Neuron (in vitro differentiated cells): ENCODE data around the gene PLA2G2F.

Source experiments
- H2AFZ ChIP-seq: one replicate; pipeline ENCODE4 v1.6.1; 2013; ENCODE audit warnings: low read depth, mild to moderate bottlenecking, inconsistent platforms, low read length, moderate library complexity
- H3K27me3 ChIP-seq: one replicate; pipeline ENCODE4 v1.6.1; 2013; ENCODE audit warnings: low read length; ENCODE audit not compliant: insufficient read depth
- H3K36me3 ChIP-seq: one replicate; pipeline ENCODE4 v1.6.1; 2013; ENCODE audit warnings: low read length; ENCODE audit not compliant: insufficient read depth
- H3K4me1 ChIP-seq: one replicate; pipeline ENCODE4 v1.6.1; 2013; ENCODE audit warnings: low read length; ENCODE audit not compliant: insufficient read depth
- H3K4me3 ChIP-seq: 2 replicates; pipeline ENCODE4 v1.5.1; 2013; ENCODE audit warnings: mild to moderate bottlenecking, low read length, moderate library complexity
- H3K9me3 ChIP-seq: one replicate; pipeline ENCODE4 v1.6.1; 2013; ENCODE audit warnings: low read length

PLA2G2F gene

GRCh38 chr1:20107351-20107750, 31.8 kb upstream of the PLA2G2F start:
- peaks cover 30% of the 10 kb centered on the region for H3K4me1 ChIP-seq
- H3K36me3 ChIP-seq: no peaks in the 10 kb centered on the region
- H2AFZ ChIP-seq: no peak overlapping the region
- H3K4me3 ChIP-seq: no peak overlapping the region
- no peaks in the 10 kb centered on the region for H3K9me3 ChIP-seq
- H3K27me3 ChIP-seq: no peaks in the 10 kb centered on the region

- H3K36me3 ChIP-seq: no peaks in the 10 kb centered on the region
- H2AFZ ChIP-seq: no peak overlapping the region
- no peaks in the 10 kb centered on the region for H3K9me3 ChIP-seq
- H3K4me1 ChIP-seq: peaks cover 30% of the 10 kb centered on the region
- H3K4me3 ChIP-seq: no peak overlapping the region
- H3K27me3 ChIP-seq: no peaks in the 10 kb centered on the region
Observed at GRCh38 chr1:20107796-20108195, 31.3 kb upstream of the PLA2G2F start.

- Histone ChIP-seq H2AFZ (no peak overlapping the region), H3K36me3 (no peaks in the 10 kb centered on the region), H3K27me3 (no peaks in the 10 kb centered on the region), H3K4me3 (no peak overlapping the region), H3K4me1 (peaks cover 30% of the 10 kb centered on the region), H3K9me3 (no peaks in the 10 kb centered on the region)
Observed at GRCh38 chr1:20108366-20109123, 30.6 kb upstream of the PLA2G2F start.

GRCh38 chr1:20109223-20109856, 29.8 kb upstream of the PLA2G2F start:
- Histone ChIP-seq H3K36me3 (no peaks in the 10 kb centered on the region), H3K4me3 (no peak overlapping the region), H3K9me3 (no peaks in the 10 kb centered on the region), H3K4me1 (peaks cover 30% of the 10 kb centered on the region), H2AFZ (no peak overlapping the region), H3K27me3 (no peaks in the 10 kb centered on the region)

GRCh38 chr1:20110679-20111078, 28.4 kb upstream of the PLA2G2F start:
- no peaks in the 10 kb centered on the region for H3K27me3 ChIP-seq
- H3K4me1 ChIP-seq: peaks cover 30% of the 10 kb centered on the region
- H3K36me3 ChIP-seq: no peaks in the 10 kb centered on the region

GRCh38 chr1:20111452-20111851, 27.7 kb upstream of the PLA2G2F start:
- H3K4me1 ChIP-seq: peaks cover 29% of the 10 kb centered on the region
- no peak overlapping the region for H2AFZ ChIP-seq
- no peak overlapping the region for H3K4me3 ChIP-seq
- no peaks in the 10 kb centered on the region for H3K27me3 ChIP-seq
- no peaks in the 10 kb centered on the region for H3K9me3 ChIP-seq
- no peaks in the 10 kb centered on the region for H3K36me3 ChIP-seq

More at GRCh38 chr1:20110679-20111078, 28.4 kb upstream of the PLA2G2F start:
- Histone ChIP-seq H2AFZ (no peak overlapping the region), H3K4me3 (no peak overlapping the region), H3K9me3 (no peaks in the 10 kb centered on the region)

GRCh38 chr1:20112279-20113000, 26.7 kb upstream of the PLA2G2F start:
- Histone ChIP-seq H3K4me3 (no peak overlapping the region), H3K4me1 (peaks cover 22% of the 10 kb centered on the region), H3K9me3 (no peaks in the 10 kb centered on the region), H3K27me3 (no peaks in the 10 kb centered on the region), H3K36me3 (no peaks in the 10 kb centered on the region), H2AFZ (no peak overlapping the region)

GRCh38 chr1:20114021-20114648, 25.0 kb upstream of the PLA2G2F start:
- no peaks in the 10 kb centered on the region for H3K36me3 ChIP-seq
- H3K9me3 ChIP-seq: no peaks in the 10 kb centered on the region
- no peak overlapping the region for H3K4me3 ChIP-seq
- no peaks in the 10 kb centered on the region for H3K27me3 ChIP-seq
- peaks cover 7% of the 10 kb centered on the region for H3K4me1 ChIP-seq
- H2AFZ ChIP-seq: no peak overlapping the region

GRCh38 chr1:20115479-20115878, 23.6 kb upstream of the PLA2G2F start:
- Histone ChIP-seq H3K36me3 (no peaks in the 10 kb centered on the region), H2AFZ (no peak overlapping the region), H3K27me3 (no peaks in the 10 kb centered on the region), H3K4me3 (no peak overlapping the region), H3K9me3 (no peaks in the 10 kb centered on the region), H3K4me1 (no peaks in the 10 kb centered on the region)

GRCh38 chr1:20115916-20116315, 23.2 kb upstream of the PLA2G2F start:
- no peaks in the 10 kb centered on the region for H3K36me3 ChIP-seq
- no peak overlapping the region for H2AFZ ChIP-seq
- no peaks in the 10 kb centered on the region for H3K27me3 ChIP-seq
- no peaks in the 10 kb centered on the region for H3K9me3 ChIP-seq
- no peak overlapping the region for H3K4me3 ChIP-seq
- no peaks in the 10 kb centered on the region for H3K4me1 ChIP-seq

GRCh38 chr1:20117236-20117635, 21.9 kb upstream of the PLA2G2F start:
- Histone ChIP-seq H3K27me3 (no peaks in the 10 kb centered on the region), H2AFZ (no peak overlapping the region), H3K36me3 (no peaks in the 10 kb centered on the region), H3K4me1 (no peaks in the 10 kb centered on the region), H3K4me3 (no peak overlapping the region), H3K9me3 (no peaks in the 10 kb centered on the region)

- Histone ChIP-seq H3K27me3 (no peaks in the 10 kb centered on the region), H3K4me1 (peaks cover 3% of the 10 kb centered on the region), H2AFZ (no peak within 1 kb of the TSS), H3K36me3 (no peaks in the 10 kb centered on the region), H3K4me3 (no peak within 1 kb of the TSS), H3K9me3 (no peaks in the 10 kb centered on the region)
Observed at GRCh38 chr1:20119347-20119746, 19.8 kb upstream of the PLA2G2F start, which contains the start of gene PLA2G2D. PLA2G2D (minus strand) TSS chr1:20119536; CDS start chr1:20119498, 38 bp downstream.

- Histone ChIP-seq H3K36me3 (no peaks in the 10 kb centered on the region), H3K27me3 (no peaks in the 10 kb centered on the region), H3K4me1 (peaks cover 12% of the 10 kb centered on the region), H3K4me3 (no peak overlapping the region), H3K9me3 (no peaks in the 10 kb centered on the region), H2AFZ (no peak overlapping the region)
Observed at GRCh38 chr1:20120796-20121195, 18.3 kb upstream of the PLA2G2F start.
